Measurements from ENCODE around the gene CYP2A13.

DNA sequence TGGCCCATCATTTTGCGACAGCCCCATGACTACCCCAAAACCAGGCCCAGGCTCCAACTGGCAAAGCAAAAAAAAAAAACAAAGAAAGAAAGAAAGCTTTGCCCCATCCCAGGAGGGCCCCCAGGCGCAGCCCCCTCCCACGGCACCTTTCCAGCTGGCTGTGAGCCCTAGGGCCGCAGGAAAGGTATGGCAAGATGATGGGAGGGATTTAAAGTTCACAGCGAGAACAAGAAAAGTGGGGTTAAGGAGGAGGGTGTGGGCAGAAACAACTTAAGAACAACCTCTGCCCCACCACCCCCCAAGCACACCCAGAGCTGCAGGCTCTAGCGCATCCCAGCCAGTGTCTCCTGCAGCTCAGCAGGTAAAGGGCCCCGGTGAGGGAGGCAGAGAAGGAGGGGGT, 25.9 kb downstream of the CYP2A13 start, which contains the start of gene CYP2F1:
- TF ChIP-seq, protein P1, sequence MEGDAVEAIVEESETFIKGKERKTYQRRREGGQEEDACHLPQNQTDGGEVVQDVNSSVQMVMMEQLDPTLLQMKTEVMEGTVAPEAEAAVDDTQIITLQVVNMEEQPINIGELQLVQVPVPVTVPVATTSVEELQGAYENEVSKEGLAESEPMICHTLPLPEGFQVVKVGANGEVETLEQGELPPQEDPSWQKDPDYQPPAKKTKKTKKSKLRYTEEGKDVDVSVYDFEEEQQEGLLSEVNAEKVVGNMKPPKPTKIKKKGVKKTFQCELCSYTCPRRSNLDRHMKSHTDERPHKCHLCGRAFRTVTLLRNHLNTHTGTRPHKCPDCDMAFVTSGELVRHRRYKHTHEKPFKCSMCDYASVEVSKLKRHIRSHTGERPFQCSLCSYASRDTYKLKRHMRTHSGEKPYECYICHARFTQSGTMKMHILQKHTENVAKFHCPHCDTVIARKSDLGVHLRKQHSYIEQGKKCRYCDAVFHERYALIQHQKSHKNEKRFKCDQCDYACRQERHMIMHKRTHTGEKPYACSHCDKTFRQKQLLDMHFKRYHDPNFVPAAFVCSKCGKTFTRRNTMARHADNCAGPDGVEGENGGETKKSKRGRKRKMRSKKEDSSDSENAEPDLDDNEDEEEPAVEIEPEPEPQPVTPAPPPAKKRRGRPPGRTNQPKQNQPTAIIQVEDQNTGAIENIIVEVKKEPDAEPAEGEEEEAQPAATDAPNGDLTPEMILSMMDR (conservative IDR thresholded peaks at IDR 0.05 in 1 of 2, IDR thresholded peaks at IDR 0.05 in 1 of 2; ENCODE audit: extremely low read depth in 1 of 2, insufficient read depth in 1 of 2, low read depth in 1 of 2, low read length in 2 of 2), result no peak
- TF ChIP-seq EZH2 (IDR thresholded peaks at IDR 0.05; ENCODE audit: borderline replicate concordance, low read length), result no peak

All from mammary epithelial cell (primary cell).